ENCODE results near the gene PNPLA1.

- TF ChIP-seq CTCF (IDR thresholded peaks at IDR 0.05; ENCODE audit: insufficient read depth, low read length, poor library complexity, severe bottlenecking) (no peak), EZH2phosphoT487 (conservative IDR thresholded peaks at IDR 0.05; ENCODE audit: low read length) (no peak)
Observed at GRCh38 chr6:36265744-36266143, 4.1 kb upstream of the PNPLA1 start.
